RPMI7951 (cell line): ENCODE results near the gene GK. TPM values are rescaled to one million over a fixed set of nuclear protein-coding genes. Genes with fewer than 3 reads are reported as not detected.
A peak's percentile ranks its signal among the peaks of the same experiment; 100 is the strongest.
"Not testable (repeated sequence)": the region's sequence is repeated elsewhere in the genome, so short reads cannot be mapped to it uniquely, and the experiment has no call there.

Source experiments
- DNase-seq: peaks from one replicate; pipeline ENCODE4 v3.0.0-alpha.2; 2012; ENCODE audit warnings: low read depth
- total RNA-seq: library from RNA; depleted of rRNA; stranded (reverse); fragments of >200 nt; shearing (Covaris generic); gene quantifications from 2 replicates; pipeline ENCODE4 v1.2.3, GENCODE V29; 2014

The GK gene
- total RNA-seq, 1 experiment from 2014 or later = 7.2 TPM

DNA sequence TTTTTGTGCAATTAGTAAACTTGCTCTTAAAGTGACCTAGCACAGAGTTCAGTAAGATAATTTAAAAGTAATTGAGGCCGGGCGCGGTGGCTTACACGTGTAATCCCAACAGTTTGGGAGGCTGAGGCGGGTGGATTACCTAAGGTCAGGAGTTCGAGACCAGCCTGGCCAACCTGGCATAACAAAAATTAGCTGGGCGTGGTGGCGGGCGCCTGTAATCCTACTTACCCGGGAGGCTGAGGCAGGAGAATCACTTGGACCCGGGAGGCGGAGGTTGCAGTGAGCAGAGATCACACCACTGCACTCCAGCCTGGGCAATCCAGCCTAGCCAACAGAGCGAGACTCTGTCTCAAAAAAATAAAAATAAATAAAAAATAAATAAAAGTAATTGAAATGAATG is 1.2 kb downstream of the GK start:
- DNase-seq = not testable (repeated sequence)

DNA sequence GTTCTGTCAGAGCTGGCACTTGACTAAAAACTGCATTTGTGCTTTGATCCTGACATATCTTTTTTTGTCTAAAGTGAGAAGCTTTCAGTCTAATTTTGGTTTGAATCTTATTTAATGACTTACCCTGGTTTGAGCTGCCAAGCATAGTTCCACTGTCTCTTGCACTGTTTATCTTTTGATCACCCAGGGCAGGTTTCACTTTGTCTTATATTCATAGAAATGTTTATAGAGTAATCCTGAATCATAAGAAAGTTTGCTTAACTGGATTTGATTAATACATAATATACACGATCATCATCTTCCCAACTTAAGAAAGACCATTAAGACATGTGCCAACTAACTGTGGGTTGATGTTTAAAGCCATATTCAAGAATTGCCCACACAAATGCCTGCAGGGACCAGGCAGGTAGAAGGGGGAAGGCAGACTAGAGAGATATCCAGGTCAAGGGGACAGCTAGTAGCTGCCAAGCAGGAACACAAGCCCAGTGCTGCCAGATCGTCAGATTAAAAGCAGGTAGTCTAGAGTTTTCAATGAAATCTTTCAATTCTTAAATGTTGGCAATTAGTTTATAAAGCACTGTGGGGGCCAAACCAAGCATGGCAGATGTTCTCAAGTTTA is 1.9 kb downstream of the GK start:
- DNase-seq = no peak

DNA sequence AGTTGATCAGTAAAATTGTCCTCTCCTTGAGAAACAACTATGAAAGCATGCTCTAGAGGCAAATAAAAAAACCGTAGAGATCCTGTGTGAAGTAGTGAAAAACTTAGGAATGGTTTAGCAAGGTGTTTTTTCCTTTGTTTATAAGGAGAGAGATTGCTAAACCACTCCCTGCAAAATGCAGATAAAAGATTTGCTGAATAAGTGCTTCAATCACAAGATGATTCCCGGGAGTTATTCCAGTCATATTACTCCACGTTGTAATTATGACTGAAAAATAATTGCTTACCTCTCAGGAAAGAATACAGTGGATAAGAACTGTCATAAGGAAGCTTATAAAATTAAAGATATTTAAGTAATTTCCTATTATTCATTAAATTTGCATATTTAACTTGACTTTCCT is 2.8 kb downstream of the GK start:
- no peak for DNase-seq

DNA sequence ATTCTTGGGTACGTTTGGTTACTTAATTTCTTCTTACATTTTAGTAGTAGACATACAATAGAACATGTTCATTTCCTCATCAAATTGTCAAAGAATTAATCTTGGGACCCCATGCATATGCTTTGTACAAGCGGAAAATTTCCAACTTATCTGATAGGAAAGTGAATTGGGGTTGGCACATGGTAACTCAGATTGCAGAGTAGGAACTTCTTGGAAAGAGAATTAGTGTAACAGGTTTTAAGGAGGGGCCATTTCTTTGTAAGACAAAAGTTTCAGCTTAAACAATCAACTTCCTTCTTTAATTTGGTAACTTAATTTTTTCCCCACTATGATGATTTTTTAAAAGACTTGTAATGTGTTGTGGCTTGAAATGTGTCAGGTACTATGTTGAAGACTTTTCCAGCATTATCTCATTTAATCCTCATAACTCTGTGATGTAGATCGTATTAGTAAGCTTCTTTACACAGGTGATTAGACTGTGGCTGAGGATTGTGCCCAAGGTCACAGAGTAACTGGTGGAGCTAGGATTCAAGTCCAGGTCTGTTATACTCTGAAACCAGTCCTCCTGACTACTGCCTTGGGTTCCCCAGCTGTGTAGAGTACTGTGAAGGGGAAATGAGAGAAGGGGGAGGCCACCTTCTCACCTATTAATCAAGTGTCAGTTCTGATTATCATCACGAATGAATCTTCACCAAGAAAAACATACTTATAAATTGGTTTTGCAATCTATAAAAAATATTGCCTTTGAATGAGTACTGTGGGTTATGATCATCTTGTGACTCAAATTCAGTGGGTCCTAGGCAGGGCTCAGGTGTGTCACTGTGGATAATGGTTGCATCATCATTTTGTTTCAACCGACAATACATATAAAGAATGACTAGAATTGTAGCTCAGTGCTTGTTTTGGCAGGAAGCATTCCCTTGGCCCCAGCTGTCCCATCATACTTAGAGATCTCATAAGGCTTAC is 4.3 kb downstream of the GK start:
- no peak for DNase-seq

DNA sequence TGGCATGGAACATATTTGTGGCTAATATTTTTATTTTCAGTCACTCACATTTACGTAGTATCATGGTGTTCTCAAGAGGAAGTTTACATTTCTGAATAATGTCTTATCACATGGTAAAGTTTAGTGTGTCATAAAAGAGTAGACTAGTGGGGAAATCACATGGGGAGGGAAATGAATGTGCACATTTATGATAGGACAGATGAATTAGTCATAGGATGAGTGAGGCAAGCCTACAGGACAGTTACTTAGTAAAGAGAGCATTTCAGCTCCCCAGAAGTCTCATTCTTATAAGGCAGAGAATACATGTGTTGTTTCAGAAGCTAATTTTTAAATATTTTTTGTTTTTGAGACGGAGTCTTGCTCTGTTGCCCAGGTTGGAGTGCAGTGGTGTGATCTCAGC is 6.2 kb downstream of the GK start:
- peak; percentile 67 for DNase-seq

DNA sequence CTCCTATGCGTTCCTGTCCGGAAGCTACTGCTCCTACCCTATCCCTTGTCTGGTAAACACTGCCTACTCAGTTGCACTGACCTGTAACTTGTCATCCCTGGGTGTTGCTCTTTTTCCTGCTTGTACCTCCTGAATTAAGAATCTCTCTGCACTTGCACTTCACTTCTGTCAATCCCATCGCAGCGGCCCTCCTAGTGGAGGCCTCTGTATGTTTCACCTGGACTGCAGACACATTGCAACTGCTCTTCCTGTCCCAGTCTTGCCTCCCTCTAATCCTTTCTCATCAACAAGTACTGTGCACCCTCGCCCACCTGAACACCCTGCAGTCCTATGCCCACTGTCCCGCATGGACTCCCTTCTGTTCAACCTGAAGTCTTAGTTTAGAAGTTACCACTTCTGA is 8.0 kb downstream of the GK start:
- no peak for DNase-seq

DNA sequence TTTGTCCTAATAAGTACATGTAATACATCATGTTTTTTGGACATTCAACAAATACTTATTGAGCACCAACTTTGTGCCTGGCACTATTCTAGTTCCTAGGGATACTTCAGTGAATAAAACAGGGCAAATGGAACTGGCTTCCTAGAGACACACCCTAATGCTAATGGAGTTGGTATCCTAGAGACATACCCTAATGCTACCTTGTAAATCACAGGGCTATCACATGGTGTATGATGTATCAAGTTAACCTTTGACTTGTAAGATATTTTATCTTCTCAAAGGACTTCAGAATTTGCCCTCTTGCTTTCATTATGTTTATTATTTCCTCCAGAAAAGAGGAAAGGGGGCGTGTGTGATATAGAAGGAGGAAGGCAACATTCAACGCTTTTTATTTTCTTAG is 10.1 kb downstream of the GK start:
- no peak for DNase-seq

DNA sequence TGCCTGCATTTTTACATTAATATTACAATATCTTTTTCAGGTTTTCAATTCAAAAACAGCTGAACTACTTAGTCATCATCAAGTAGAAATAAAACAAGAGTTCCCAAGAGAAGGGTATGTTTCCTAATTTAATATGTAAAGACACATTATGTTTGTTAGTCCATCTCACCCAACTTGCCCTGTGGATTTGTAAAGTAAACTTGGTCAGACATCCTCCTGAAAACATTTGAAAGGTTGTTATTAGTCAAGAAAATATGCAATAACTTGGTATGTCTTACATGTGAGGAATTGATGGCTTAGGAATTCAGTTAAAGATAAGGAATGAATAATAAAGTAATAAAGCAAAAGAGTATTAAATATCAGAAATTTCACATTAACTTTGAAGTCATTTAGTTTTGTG is 12.2 kb downstream of the GK start:
- DNase-seq = no peak

DNA sequence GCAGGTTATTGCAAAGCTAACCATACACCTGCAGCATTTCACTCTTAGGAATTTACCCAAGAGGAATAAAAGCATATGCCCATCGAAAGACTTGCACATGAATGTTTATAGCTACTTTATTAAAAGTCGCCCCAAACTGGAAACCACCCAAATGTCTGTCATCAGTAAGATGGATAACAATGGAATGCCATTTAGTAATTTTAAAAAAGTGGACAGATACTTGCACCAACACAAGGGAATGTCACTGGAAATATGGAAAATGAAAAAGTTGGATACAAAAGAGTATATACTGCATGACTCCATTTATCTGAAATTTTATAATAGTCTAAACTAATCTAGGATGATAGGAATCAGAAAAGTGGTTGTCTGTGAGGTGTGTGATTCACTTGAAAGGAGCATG is 12.9 kb downstream of the GK start:
- DNase-seq = no peak

DNA sequence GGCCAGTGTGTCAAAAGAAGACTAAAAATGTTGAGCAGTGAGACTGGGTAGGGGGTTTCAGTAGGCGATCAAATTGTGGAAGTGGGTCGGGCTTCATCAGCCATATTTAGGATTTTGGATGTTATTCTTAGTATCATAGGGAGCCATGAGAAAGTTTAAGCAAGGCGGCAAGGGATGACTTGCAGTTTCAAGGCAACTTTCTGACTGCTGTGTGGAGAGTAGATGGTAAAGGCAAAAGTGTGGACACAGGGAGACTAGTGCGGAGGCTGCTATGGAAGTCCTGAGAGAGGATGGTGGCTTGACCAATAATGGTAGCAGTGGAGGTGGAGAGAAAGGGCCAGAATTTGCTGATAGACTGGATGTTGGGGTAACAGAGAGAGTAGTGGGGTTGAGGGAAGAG is 15.4 kb downstream of the GK start:
- no peak for DNase-seq

DNA sequence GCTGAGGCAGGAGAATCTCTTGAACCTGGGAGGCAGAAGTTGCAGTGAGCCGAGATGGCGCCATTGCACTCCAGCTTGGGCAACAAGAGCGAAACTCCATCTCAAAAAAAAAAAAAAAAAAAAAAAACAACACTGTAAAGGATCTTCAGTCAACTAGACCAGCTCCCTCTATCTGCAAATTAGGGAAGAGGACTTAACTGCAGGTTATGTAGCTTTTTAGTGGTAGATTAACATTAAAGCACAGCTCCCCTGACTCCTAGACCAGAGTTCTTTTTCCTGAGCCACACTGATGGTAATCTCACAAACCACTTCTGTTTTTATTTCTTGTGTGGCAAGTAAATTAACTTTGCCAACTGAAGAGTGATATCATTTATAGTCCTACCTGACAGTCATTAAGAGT is 18.0 kb downstream of the GK start:
- DNase-seq = not testable (repeated sequence)

DNA sequence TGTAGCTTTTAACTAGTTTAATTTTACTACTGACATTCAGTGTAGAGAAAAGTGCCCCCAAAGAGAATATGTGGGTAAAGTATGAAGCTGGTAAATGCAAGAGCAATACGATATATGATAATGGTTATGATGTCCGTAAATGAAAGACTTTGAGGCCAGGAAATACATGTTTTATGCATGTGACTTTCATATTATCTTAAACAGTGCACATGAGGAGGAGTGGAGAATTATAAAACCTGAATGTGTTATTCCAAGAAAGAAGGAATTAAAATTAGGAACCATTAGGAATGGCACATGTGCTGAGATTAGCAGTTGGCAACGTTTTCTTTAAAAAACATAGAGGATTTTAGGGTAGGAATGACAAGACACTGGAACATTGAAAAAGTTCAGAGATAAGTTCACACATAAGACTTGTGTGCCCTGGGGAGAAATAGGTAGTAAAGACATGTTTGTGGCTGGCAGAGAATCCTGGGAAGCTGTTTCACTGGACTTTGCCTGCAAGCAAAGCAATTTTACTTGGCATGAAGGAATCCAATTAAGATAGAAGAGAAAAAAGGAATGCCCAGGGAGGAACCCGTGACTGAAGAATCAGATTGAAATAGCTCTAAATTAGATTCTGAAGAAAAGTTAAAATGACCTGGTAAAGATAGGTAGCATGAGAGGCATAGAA is 20.0 kb downstream of the GK start:
- no peak for DNase-seq

DNA sequence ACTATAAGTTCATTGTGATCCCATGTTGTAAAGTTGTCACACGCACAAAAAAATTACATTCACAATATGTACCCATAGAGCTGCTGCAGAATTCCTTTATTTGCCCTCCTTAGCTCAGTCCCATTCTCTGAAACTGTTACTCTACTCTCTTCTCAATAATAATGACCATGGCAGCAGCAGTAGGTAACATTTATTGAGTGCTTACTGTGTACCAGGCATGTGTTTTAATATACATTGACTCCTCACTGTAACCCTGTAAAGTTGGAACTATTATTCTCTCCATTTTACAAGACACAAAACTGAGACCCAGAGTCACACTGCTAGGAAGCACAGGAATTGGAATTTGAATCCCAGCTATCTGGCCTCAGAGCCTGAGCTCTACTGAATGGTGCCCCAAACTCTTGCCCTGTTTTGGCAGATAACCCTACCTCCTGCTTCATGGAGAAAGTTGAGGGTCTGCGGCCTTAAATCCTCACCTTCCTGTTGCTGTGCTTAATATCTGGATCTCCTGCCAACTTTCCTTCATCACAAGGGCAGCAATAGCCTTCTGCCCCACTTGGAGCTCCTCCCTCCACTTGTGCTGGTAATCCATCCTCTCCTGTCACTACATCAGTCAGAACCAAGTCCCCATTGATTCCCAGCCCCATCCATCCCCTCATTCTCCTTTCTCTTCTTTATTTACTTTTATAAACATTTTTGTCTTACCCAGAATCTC is 20.8 kb downstream of the GK start:
- no peak for DNase-seq

DNA sequence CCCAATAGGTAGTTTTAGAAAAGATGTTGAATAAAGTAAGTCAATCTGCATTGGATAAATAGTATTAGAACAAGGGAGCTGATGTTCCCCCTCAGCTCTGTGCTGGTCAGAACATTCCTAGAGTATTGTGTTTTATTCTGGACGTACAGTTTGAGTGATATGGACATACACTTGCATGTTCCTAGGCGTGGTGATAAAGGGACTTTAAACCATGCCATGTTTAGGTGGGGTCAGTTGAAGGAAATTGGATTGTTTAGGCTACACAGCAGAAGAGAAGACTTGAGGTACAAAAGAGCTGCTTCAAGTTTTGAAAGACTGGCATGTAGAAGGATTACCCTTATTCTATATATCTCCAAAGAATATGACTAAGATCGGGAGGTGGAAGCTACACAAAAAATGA is 21.6 kb downstream of the GK start:
- DNase-seq = no peak

DNA sequence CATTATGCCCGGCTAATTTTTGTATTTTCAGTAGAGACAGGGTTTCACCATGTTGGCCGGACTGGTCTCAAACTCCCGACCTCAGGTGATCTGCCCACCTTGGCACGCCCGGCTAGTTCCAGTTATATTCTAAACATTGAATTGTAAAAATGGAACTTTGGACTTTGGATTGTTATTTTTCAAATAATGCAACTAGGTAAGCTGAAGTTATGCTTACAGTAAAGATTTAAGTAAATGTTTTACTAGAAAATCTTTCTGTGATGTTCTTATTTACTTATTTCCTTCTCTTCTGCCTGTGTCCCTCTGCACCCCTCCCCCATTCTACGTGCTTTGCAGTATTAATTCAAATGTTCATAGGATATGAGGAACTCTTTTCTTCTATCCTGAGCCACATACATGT is 26.1 kb downstream of the GK start:
- no peak for DNase-seq

DNA sequence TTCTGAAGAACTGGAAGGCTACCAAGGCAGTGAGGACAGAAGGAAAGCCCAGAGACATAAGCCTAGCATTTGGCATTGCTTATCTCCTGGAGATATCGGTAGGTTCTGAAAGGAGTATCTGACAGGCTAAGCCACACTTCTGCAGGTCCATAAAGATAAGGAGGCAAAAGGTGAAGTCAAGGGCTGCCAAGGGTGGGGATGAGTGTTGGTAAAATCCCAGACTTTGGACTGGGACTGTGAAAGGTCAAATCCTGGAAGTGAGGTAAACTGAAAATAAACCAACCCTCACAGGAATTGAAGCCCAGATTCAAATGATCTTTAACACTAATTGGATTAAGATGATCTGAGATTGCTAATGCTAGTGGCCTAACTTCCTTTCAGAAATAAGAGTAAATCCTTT is 27.4 kb downstream of the GK start:
- no peak for DNase-seq

DNA sequence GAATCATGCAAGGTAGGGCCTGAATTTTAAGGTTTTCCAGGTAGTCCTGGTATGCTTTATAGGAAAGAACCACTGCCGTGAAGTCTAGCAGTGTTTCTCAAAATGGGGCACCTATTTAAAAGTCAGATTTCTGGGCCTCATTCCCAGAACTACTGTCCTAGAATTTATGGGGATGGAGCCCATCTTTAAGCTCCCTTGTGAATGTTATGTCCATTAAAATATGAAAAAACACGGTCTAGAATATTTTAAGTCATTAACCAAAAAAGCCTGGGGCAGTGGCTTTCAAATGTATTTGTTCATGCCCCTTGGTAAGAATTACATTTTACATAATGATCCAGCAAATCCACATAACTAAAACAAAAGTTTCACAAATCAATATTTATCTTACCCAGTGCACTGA is 35.4 kb downstream of the GK start:
- no peak for DNase-seq

DNA sequence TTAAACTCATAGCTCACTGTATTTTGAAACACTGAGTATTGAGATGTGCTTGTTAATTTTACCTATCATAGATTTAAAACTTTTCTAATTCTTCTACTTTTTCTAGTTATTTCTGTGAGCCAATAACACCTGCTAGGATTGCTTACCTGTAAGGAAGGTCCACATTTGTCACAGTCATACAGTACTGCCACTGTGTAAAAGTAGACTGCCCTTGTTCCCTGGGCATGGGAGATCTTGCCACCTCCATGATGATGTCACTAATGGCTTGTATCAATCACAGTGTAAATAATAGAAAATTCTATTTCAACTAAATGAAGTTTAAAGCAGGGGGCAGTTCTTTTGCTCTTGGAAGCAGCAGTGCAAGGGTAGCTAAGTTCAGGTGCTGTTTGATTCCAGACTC is 35.9 kb downstream of the GK start:
- DNase-seq = no peak

DNA sequence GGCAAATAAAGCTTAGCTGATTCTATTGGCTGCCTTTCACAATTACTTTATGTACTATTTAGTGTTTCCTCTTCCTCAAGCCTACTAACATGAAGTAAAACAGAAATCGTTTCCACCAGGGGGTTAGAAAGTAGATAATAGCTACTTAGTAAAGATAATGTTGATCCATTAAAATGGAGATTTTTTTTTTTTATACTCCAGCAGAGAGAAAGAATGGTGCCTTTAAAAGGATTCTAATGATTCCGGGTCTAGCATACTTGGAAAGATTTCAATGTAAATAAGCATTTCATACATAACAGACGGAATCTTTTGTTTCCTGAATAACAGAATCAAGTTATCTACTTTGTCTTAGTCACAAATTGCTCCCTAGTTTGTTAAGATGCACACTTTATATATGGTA is 37.1 kb downstream of the GK start:
- no peak for DNase-seq

DNA sequence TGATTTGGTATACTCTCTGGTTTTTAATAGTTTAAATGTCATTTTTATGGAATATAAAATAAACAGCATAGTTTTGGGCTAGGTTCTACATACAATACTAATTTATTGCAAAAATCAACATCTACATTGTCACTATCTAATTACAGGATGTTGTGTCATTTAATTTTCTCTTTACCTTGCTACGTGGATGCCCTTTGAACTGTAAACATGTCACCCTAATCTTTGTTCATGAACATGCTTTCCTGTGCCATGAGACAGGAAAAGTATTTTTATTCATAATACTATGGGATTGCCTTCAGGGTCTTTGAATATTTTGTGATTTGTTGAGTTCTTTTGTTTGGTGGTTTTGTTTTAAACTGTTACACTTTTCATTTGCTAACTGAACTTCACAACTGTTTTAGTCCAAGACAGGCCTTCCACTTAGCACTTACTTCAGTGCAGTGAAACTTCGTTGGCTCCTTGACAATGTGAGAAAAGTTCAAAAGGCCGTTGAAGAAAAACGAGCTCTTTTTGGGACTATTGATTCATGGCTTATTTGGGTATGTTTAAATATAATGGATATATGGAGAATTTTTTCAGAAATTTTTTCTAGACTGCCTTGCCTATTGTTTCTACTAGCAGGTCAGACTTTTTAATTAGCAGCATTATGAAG is 40.9 kb downstream of the GK start:
- DNase-seq = no peak

DNA sequence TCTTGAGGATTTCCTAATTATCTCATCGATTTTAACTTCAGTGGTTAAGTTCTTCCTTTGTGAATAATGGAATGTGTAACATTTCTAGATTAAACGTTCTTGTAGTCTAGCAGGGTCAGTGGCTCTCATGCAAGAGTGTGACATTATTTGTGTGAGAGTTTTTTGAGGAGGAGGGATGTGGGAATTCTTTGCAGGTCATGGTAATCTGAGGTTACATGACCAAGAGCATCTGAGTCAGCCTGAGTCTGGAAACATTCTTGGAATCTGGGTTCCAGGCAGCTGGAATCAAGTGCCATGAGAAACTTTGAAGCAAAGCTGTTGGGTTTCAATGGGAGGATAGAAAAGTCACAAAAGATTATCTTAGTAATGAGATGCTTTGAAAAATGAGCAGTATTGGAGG is 49.5 kb downstream of the GK start:
- DNase-seq = peak; percentile 28
